Loucy (cell line): ENCODE measurements around the gene SIGLEC14.

Experiments used
- CTCF ChIP-seq: fragments of 200-600 bp; sonication (generic); conservative IDR thresholded peaks from 2 replicates; pipeline ENCODE4 v1.5.1; 2014; ENCODE audit warnings: mild to moderate bottlenecking, antibody characterized with exemption, low read length
- EZH2phosphoT487 ChIP-seq: fragments of 200-600 bp; IDR thresholded peaks from 2 replicates; pipeline ENCODE4 v1.6.1; 2018; ENCODE audit warnings: antibody characterized with exemption, mild to moderate bottlenecking, moderate library complexity, borderline replicate concordance

GRCh38 chr19:51690454-51691073 is 43.9 kb upstream of the SIGLEC14 start:
- TF ChIP-seq CTCF (no peak), EZH2phosphoT487 (no peak)
